Adipocyte (in vitro differentiated cells): ENCODE results near the gene MPG.
A peak's percentile ranks its signal among the peaks of the same experiment; 100 is the strongest.

Experiments
- DNase-seq: peaks from one replicate; pipeline ENCODE4 v3.0.0-alpha.2; 2015; ENCODE audit warnings: low read depth
- H3K27me3 ChIP-seq: replicated peaks from 2 replicates; pipeline ENCODE4 v1.7.0; 2013; ENCODE audit warnings: mild to moderate bottlenecking, low read length, moderate library complexity; ENCODE audit not compliant: control insufficient read depth, insufficient read depth
- H3K36me3 ChIP-seq: 2 replicates; pipeline ENCODE4 v1.7.0; 2013; ENCODE audit warnings: low read length, mild to moderate bottlenecking, moderate library complexity; ENCODE audit not compliant: control insufficient read depth, insufficient read depth, severe bottlenecking
- H3K4me1 ChIP-seq: 2 replicates; pipeline ENCODE4 v1.7.0; 2013; ENCODE audit warnings: mild to moderate bottlenecking, low read length, moderate library complexity; ENCODE audit not compliant: control insufficient read depth, insufficient read depth
- H3K4me3 ChIP-seq: 2 replicates; pipeline ENCODE4 v1.7.0; 2013; ENCODE audit warnings: mild to moderate bottlenecking, low read length, moderate library complexity
- H3K9ac ChIP-seq: 2 replicates; pipeline ENCODE4 v1.7.0; 2013; ENCODE audit warnings: mild to moderate bottlenecking, low read length, moderate library complexity
- H3K9me3 ChIP-seq: 2 replicates; pipeline ENCODE4 v1.7.0; 2013; ENCODE audit warnings: mild to moderate bottlenecking, low read length, moderate library complexity; ENCODE audit not compliant: control insufficient read depth

Gene MPG

GRCh38 chr16:89391-90302 is 11.6 kb downstream of the MPG start:
- H3K4me1 ChIP-seq: peaks cover 9% of the 10 kb centered on the region
- no peaks in the 10 kb centered on the region for H3K9me3 ChIP-seq
- H3K36me3 ChIP-seq: peaks cover 52% of the 10 kb centered on the region
- H3K9ac ChIP-seq: no peak overlapping the region
- no peaks in the 10 kb centered on the region for H3K27me3 ChIP-seq
- no peak for DNase-seq
- H3K4me3 ChIP-seq: no peak overlapping the region

GRCh38 chr16:91484-91883 is 13.5 kb downstream of the MPG start:
- no peak for DNase-seq

GRCh38 chr16:92431-93339 is 14.7 kb downstream of the MPG start:
- H3K36me3 ChIP-seq: peaks cover 43% of the 10 kb centered on the region
- no peaks in the 10 kb centered on the region for H3K27me3 ChIP-seq
- H3K9ac ChIP-seq: no peak overlapping the region
- no peak overlapping the region for H3K4me3 ChIP-seq
- H3K9me3 ChIP-seq: no peaks in the 10 kb centered on the region
- DNase-seq: no peak
- peaks cover 4% of the 10 kb centered on the region for H3K4me1 ChIP-seq

More at GRCh38 chr16:91484-91883, 13.5 kb downstream of the MPG start:
- Histone ChIP-seq H3K4me3 (no peak overlapping the region), H3K27me3 (no peaks in the 10 kb centered on the region), H3K9me3 (no peaks in the 10 kb centered on the region), H3K4me1 (no peaks in the 10 kb centered on the region), H3K9ac (no peak overlapping the region), H3K36me3 (peaks cover 47% of the 10 kb centered on the region)

- Histone ChIP-seq H3K9me3 (no peaks in the 10 kb centered on the region), H3K36me3 (peaks cover 37% of the 10 kb centered on the region), H3K4me3 (no peak overlapping the region), H3K4me1 (peaks cover 4% of the 10 kb centered on the region), H3K9ac (no peak overlapping the region), H3K27me3 (no peaks in the 10 kb centered on the region)
- DNase-seq: no peak
Observed at GRCh38 chr16:94918-95265, 16.9 kb downstream of the MPG start.

GRCh38 chr16:96935-97381 is 18.9 kb downstream of the MPG start:
- Histone ChIP-seq H3K9me3 (no peaks in the 10 kb centered on the region), H3K27me3 (no peaks in the 10 kb centered on the region), H3K4me1 (peaks cover 10% of the 10 kb centered on the region), H3K4me3 (no peak overlapping the region), H3K36me3 (peaks cover 36% of the 10 kb centered on the region), H3K9ac (no peak overlapping the region)
- DNase-seq: peak; percentile 94

- peaks cover 36% of the 10 kb centered on the region for H3K36me3 ChIP-seq
- H3K4me1 ChIP-seq: peaks cover 18% of the 10 kb centered on the region
- no peak overlapping the region for H3K9ac ChIP-seq
- no peaks in the 10 kb centered on the region for H3K27me3 ChIP-seq
- H3K4me3 ChIP-seq: no peak overlapping the region
- H3K9me3 ChIP-seq: no peaks in the 10 kb centered on the region
- DNase-seq: no peak
Observed at GRCh38 chr16:97822-98221, 19.8 kb downstream of the MPG start.

GRCh38 chr16:100989-101388 is 23.0 kb downstream of the MPG start:
- Histone ChIP-seq H3K4me1 (peaks cover 22% of the 10 kb centered on the region), H3K9me3 (no peaks in the 10 kb centered on the region), H3K27me3 (no peaks in the 10 kb centered on the region), H3K9ac (no peak overlapping the region), H3K36me3 (peaks cover 47% of the 10 kb centered on the region), H3K4me3 (no peak overlapping the region)
- no peak for DNase-seq

GRCh38 chr16:101586-101985 is 23.6 kb downstream of the MPG start:
- H3K9ac ChIP-seq: no peak overlapping the region
- H3K4me3 ChIP-seq: no peak overlapping the region
- no peaks in the 10 kb centered on the region for H3K9me3 ChIP-seq
- no peak for DNase-seq
- no peaks in the 10 kb centered on the region for H3K27me3 ChIP-seq
- peaks cover 41% of the 10 kb centered on the region for H3K36me3 ChIP-seq
- H3K4me1 ChIP-seq: peaks cover 22% of the 10 kb centered on the region

- Histone ChIP-seq H3K36me3 (peaks cover 44% of the 10 kb centered on the region), H3K4me1 (peaks cover 19% of the 10 kb centered on the region), H3K4me3 (no peak overlapping the region), H3K27me3 (no peaks in the 10 kb centered on the region), H3K9me3 (no peaks in the 10 kb centered on the region), H3K9ac (peak overlapping the region; percentile 32)
- no peak for DNase-seq
Observed at GRCh38 chr16:102060-102855, 24.2 kb downstream of the MPG start.

GRCh38 chr16:104355-104754 is 26.3 kb downstream of the MPG start:
- no peak overlapping the region for H3K4me3 ChIP-seq
- peaks cover 41% of the 10 kb centered on the region for H3K36me3 ChIP-seq
- no peaks in the 10 kb centered on the region for H3K9me3 ChIP-seq
- no peak overlapping the region for H3K9ac ChIP-seq
- no peaks in the 10 kb centered on the region for H3K27me3 ChIP-seq
- no peak for DNase-seq
- H3K4me1 ChIP-seq: peaks cover 18% of the 10 kb centered on the region
